ENCODE data around the gene ST3GAL4. TPM values are rescaled to one million over a fixed set of nuclear protein-coding genes. Genes with fewer than 3 reads are reported as not detected.
"Not testable (repeated sequence)": the region's sequence is repeated elsewhere in the genome, so short reads cannot be mapped to it uniquely, and the experiment has no call there.

The ST3GAL4 gene
- total RNA-seq, 1 experiment from 2014 or later, result 5.8 TPM

GRCh38 chr11:126387857-126388256 is 32.4 kb downstream of the ST3GAL4 start:
- Histone ChIP-seq H3K4me3 (ENCODE audit: low read length) (no peak overlapping the region), H4K20me1 (ENCODE audit: insufficient read depth, low read depth, low read length) (0 out of 2 replicates have a peak, but pooled peaks cover 4% of the 10 kb centered on the region), H3K9ac (ENCODE audit: low read length) (no peak overlapping the region), H2AFZ (ENCODE audit: low read length) (no peak overlapping the region), H3K9me3 (ENCODE audit: low read length) (no peaks in the 10 kb centered on the region), H3K4me1 (ENCODE audit: low read length) (peaks cover 27% of the 10 kb centered on the region), H3K27ac (ENCODE audit: low read length) (no peak overlapping the region), H3K4me2 (ENCODE audit: low read depth, low read length, poor library complexity, severe bottlenecking) (no peak overlapping the region), H3K9me2 (replicated peaks; ENCODE audit: insufficient read depth, low read length) (no peaks in the 10 kb centered on the region), H3K79me2 (ENCODE audit: low read length) (no peaks in the 10 kb centered on the region), H3K36me3 (ENCODE audit: insufficient read depth, low read length) (no peaks in the 10 kb centered on the region), H3K27me3 (ENCODE audit: low read length) (no peaks in the 10 kb centered on the region)
- no peak for DNase-seq

GRCh38 chr11:126390272-126390867 is 34.9 kb downstream of the ST3GAL4 start:
- Histone ChIP-seq H3K79me2 (ENCODE audit: low read length) (no peaks in the 10 kb centered on the region), H3K27ac (ENCODE audit: low read length) (no peak overlapping the region), H3K9me3 (ENCODE audit: low read length) (no peaks in the 10 kb centered on the region), H3K4me3 (ENCODE audit: low read length) (no peak overlapping the region), H3K4me2 (ENCODE audit: low read depth, low read length, poor library complexity, severe bottlenecking) (no peak overlapping the region), H4K20me1 (ENCODE audit: insufficient read depth, low read depth, low read length) (peaks cover 9% of the 10 kb centered on the region; the same call in 1 of the 2 replicates), H3K27me3 (ENCODE audit: low read length) (no peaks in the 10 kb centered on the region), H2AFZ (ENCODE audit: low read length) (no peak overlapping the region), H3K9me2 (replicated peaks; ENCODE audit: insufficient read depth, low read length) (no peaks in the 10 kb centered on the region), H3K9ac (ENCODE audit: low read length) (no peak overlapping the region), H3K4me1 (ENCODE audit: low read length) (peaks cover 31% of the 10 kb centered on the region), H3K36me3 (ENCODE audit: insufficient read depth, low read length) (no peaks in the 10 kb centered on the region)
- DNase-seq, result no peak

DNA sequence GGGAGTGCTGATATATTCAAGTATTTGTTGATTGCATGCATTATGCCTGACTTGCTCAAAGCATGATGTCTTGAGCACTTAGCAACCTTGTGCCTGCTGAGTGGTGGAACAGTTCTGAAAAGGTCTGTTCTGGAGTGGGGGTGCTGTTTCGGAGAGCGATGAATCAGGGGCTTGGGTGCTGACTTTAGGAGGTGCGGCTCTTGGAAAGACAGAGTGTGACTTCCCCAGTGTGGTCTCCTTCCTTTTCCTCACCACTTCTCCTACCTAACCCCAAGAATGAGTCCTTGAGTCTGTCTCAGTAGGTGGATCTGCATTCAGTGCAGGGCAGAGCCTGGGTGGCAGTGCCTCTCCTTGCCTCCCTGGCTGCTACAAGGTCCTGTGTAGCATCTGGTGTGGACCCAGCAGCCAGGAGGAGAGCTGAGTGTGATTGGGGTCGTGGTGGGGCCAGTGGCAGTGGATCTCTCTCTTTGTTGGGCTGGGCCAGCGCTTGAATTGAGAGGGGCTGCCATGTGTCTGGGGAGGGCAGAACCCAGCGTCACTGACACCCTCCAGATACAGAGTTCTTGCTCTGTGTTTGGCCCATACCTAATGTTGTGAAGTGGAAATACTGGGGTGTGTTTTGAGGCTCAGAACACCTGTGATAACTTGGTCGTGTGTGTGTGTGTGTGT is 35.9 kb downstream of the ST3GAL4 start:
- no peaks in the 10 kb centered on the region for H3K27me3 ChIP-seq (ENCODE audit: low read length)
- DNase-seq, result no peak
- H4K20me1 ChIP-seq (ENCODE audit: insufficient read depth, low read depth, low read length), result peaks cover 9% of the 10 kb centered on the region; the same call in 1 of the 2 replicates
- H3K4me2 ChIP-seq (ENCODE audit: low read depth, low read length, poor library complexity, severe bottlenecking), result peak overlapping the region; percentile 44
- H3K9me2 ChIP-seq (replicated peaks; ENCODE audit: insufficient read depth, low read length), result no peaks in the 10 kb centered on the region
- peaks cover 28% of the 10 kb centered on the region for H3K4me1 ChIP-seq (ENCODE audit: low read length)
- no peak overlapping the region for H3K9ac ChIP-seq (ENCODE audit: low read length)
- no peak overlapping the region for H3K4me3 ChIP-seq (ENCODE audit: low read length)
- no peak overlapping the region for H3K27ac ChIP-seq (ENCODE audit: low read length)
- H3K9me3 ChIP-seq (ENCODE audit: low read length), result no peaks in the 10 kb centered on the region
- H3K36me3 ChIP-seq (ENCODE audit: insufficient read depth, low read length), result no peaks in the 10 kb centered on the region
- H2AFZ ChIP-seq (ENCODE audit: low read length), result no peak overlapping the region
- no peaks in the 10 kb centered on the region for H3K79me2 ChIP-seq (ENCODE audit: low read length)

GRCh38 chr11:126391970-126392632 is 36.6 kb downstream of the ST3GAL4 start:
- no peaks in the 10 kb centered on the region for H3K9me2 ChIP-seq (replicated peaks; ENCODE audit: insufficient read depth, low read length)
- H3K9me3 ChIP-seq (ENCODE audit: low read length), result no peaks in the 10 kb centered on the region
- H3K36me3 ChIP-seq (ENCODE audit: insufficient read depth, low read length), result no peaks in the 10 kb centered on the region
- no peaks in the 10 kb centered on the region for H3K79me2 ChIP-seq (ENCODE audit: low read length)
- H4K20me1 ChIP-seq (ENCODE audit: insufficient read depth, low read depth, low read length), result peaks cover 9% of the 10 kb centered on the region; the same call in 1 of the 2 replicates
- no peaks in the 10 kb centered on the region for H3K27me3 ChIP-seq (ENCODE audit: low read length)
- peak; percentile 75 for DNase-seq
- H3K4me2 ChIP-seq (ENCODE audit: low read depth, low read length, poor library complexity, severe bottlenecking), result peak overlapping the region; percentile 44
- peak overlapping the region; percentile 27; the same call in 1 of the 2 replicates for H3K4me3 ChIP-seq (ENCODE audit: low read length)
- H3K4me1 ChIP-seq (ENCODE audit: low read length), result peaks cover 22% of the 10 kb centered on the region
- H2AFZ ChIP-seq (ENCODE audit: low read length), result no peak overlapping the region
- H3K9ac ChIP-seq (ENCODE audit: low read length), result peak overlapping the region; percentile 32; the same call in 1 of the 2 replicates
- H3K27ac ChIP-seq (ENCODE audit: low read length), result peak overlapping the region; percentile 58

DNA sequence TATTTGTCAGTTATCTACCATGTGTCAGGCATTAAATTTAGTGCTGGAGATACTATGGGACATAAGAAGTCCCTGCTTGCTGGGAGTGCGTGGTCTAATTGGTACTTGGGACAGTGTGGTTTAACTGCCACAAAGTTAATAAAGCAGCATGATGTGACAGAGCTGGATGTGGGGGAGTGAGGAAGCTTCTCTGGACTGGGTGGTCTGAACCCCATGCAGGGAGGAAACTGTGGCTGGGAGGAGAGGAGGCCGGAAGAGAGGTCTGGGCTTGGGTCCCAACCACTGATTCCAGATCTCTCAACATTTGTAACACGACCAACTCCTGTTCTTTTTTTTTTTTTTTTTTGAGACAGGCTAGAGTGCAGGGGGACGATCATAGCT is 37.1 kb downstream of the ST3GAL4 start:
- peaks cover 9% of the 10 kb centered on the region; the same call in 1 of the 2 replicates for H4K20me1 ChIP-seq (ENCODE audit: insufficient read depth, low read depth, low read length)
- H3K9ac ChIP-seq (ENCODE audit: low read length), result peak overlapping the region; percentile 32; the same call in 1 of the 2 replicates
- DNase-seq, result no peak
- H3K27me3 ChIP-seq (ENCODE audit: low read length), result no peaks in the 10 kb centered on the region
- no peaks in the 10 kb centered on the region for H3K36me3 ChIP-seq (ENCODE audit: insufficient read depth, low read length)
- H3K9me2 ChIP-seq (replicated peaks; ENCODE audit: insufficient read depth, low read length), result no peaks in the 10 kb centered on the region
- H3K4me1 ChIP-seq (ENCODE audit: low read length), result peaks cover 22% of the 10 kb centered on the region
- H3K79me2 ChIP-seq (ENCODE audit: low read length), result no peaks in the 10 kb centered on the region
- H3K27ac ChIP-seq (ENCODE audit: low read length), result peak overlapping the region; percentile 58
- H3K4me3 ChIP-seq (ENCODE audit: low read length), result peak overlapping the region; percentile 27; the same call in 1 of the 2 replicates
- no peaks in the 10 kb centered on the region for H3K9me3 ChIP-seq (ENCODE audit: low read length)
- H3K4me2 ChIP-seq (ENCODE audit: low read depth, low read length, poor library complexity, severe bottlenecking), result peak overlapping the region; percentile 44
- H2AFZ ChIP-seq (ENCODE audit: low read length), result no peak overlapping the region

- Histone ChIP-seq H3K79me2 (ENCODE audit: low read length) (no peaks in the 10 kb centered on the region), H3K9me2 (replicated peaks; ENCODE audit: insufficient read depth, low read length) (no peaks in the 10 kb centered on the region), H3K4me2 (ENCODE audit: low read depth, low read length, poor library complexity, severe bottlenecking) (peak overlapping the region; percentile 44)
Measured at GRCh38 chr11:126393143-126393542, 37.7 kb downstream of the ST3GAL4 start.

DNA sequence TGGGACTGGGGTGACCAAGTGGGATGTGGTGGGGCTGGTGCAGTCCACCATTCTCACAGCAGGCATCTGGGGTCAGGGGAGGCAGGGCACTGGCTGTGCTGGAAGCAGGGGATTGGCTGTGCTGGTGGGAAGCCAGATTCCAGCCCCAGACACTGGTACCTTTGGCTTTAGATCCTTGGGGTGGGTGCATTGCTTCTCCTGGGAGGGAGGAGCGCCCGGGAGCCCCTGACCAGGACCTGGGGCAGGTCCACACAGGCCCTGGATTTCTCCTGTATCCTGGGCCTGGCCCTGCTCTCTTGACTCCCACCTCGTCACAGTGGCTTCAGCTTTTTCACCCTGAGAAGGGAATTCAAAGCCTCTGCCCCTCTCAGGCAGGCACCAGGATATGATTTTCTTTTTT is 38.5 kb downstream of the ST3GAL4 start:
- Histone ChIP-seq H3K79me2 (ENCODE audit: low read length) (no peaks in the 10 kb centered on the region), H4K20me1 (ENCODE audit: insufficient read depth, low read depth, low read length) (peaks cover 9% of the 10 kb centered on the region; the same call in 1 of the 2 replicates), H3K9me3 (ENCODE audit: low read length) (no peaks in the 10 kb centered on the region), H3K4me1 (ENCODE audit: low read length) (peaks cover 22% of the 10 kb centered on the region), H3K36me3 (ENCODE audit: insufficient read depth, low read length) (no peaks in the 10 kb centered on the region), H2AFZ (ENCODE audit: low read length) (no peak overlapping the region), H3K9ac (ENCODE audit: low read length) (no peak overlapping the region), H3K27ac (ENCODE audit: low read length) (no peak overlapping the region), H3K9me2 (replicated peaks; ENCODE audit: insufficient read depth, low read length) (no peaks in the 10 kb centered on the region), H3K4me3 (ENCODE audit: low read length) (no peak overlapping the region), H3K27me3 (ENCODE audit: low read length) (no peaks in the 10 kb centered on the region), H3K4me2 (ENCODE audit: low read depth, low read length, poor library complexity, severe bottlenecking) (no peak overlapping the region)
- DNase-seq, result no peak

More at GRCh38 chr11:126393143-126393542, 37.7 kb downstream of the ST3GAL4 start:
- no peaks in the 10 kb centered on the region for H3K9me3 ChIP-seq (ENCODE audit: low read length)
- no peaks in the 10 kb centered on the region for H3K36me3 ChIP-seq (ENCODE audit: insufficient read depth, low read length)
- no peak overlapping the region for H3K9ac ChIP-seq (ENCODE audit: low read length)
- peaks cover 9% of the 10 kb centered on the region; the same call in 1 of the 2 replicates for H4K20me1 ChIP-seq (ENCODE audit: insufficient read depth, low read depth, low read length)
- no peak overlapping the region for H2AFZ ChIP-seq (ENCODE audit: low read length)
- no peak overlapping the region for H3K4me3 ChIP-seq (ENCODE audit: low read length)
- H3K27me3 ChIP-seq (ENCODE audit: low read length), result no peaks in the 10 kb centered on the region
- H3K27ac ChIP-seq (ENCODE audit: low read length), result no peak overlapping the region
- no peak for DNase-seq
- H3K4me1 ChIP-seq (ENCODE audit: low read length), result peaks cover 22% of the 10 kb centered on the region

- H4K20me1 ChIP-seq (ENCODE audit: insufficient read depth, low read depth, low read length); H3K27me3 ChIP-seq (ENCODE audit: low read length); H3K9me3 ChIP-seq (ENCODE audit: low read length); H3K36me3 ChIP-seq (ENCODE audit: insufficient read depth, low read length); DNase-seq; H3K9ac ChIP-seq (ENCODE audit: low read length); H3K4me2 ChIP-seq (ENCODE audit: low read depth, low read length, poor library complexity, severe bottlenecking); H3K9me2 ChIP-seq (replicated peaks; ENCODE audit: insufficient read depth, low read length); H3K4me3 ChIP-seq (ENCODE audit: low read length); H3K79me2 ChIP-seq (ENCODE audit: low read length); H3K27ac ChIP-seq (ENCODE audit: low read length); H2AFZ ChIP-seq (ENCODE audit: low read length): not testable (repeated sequence)
- H3K4me1 ChIP-seq (ENCODE audit: low read length), result peaks cover 22% of the 10 kb centered on the region
Measured at GRCh38 chr11:126394634-126395072, 39.2 kb downstream of the ST3GAL4 start.

Measured in Karpas-422 (cell line).